OCI-LY1 (cell line): Measurements from ENCODE around the gene PDLIM5.

ENCODE experiments used
- CTCF ChIP-seq: fragments of 200-600 bp; sonication (generic), shearing (Covaris generic); IDR thresholded peaks from 2 replicates; pipeline ENCODE4 v1.5.1; 2017; ENCODE audit warnings: mild to moderate bottlenecking, antibody characterized with exemption, low read length, moderate library complexity, mixed read lengths
- EZH2 ChIP-seq: fragments of 200-600 bp; sonication (generic), shearing (Covaris generic); IDR thresholded peaks from 2 replicates; pipeline ENCODE4 v1.8.0; 2017; ENCODE audit warnings: borderline replicate concordance, mixed run types, mild to moderate bottlenecking, antibody characterized with exemption, low read length, moderate library complexity, mixed read lengths

GRCh38 chr4:94690851-94691254 is 239.1 kb downstream of the PDLIM5 start:
- TF ChIP-seq CTCF (no peak), EZH2 (no peak)
